ENCODE measurements around the gene BCL11A. TPM values are rescaled to one million over a fixed set of nuclear protein-coding genes. Genes with fewer than 3 reads are reported as not detected.

BCL11A gene
- total RNA-seq, 2 experiments from 2014 or later = not detected

GRCh38 chr2:60413069-60413813 is 140.2 kb downstream of the BCL11A start:
- no peak overlapping the region for H3K4me3 Mint-ChIP-seq
- H3K27ac Mint-ChIP-seq = no peak overlapping the region
- DNase-seq = no peak
- H3K27me3 Mint-ChIP-seq = peaks cover 14% of the 10 kb centered on the region
- CTCF ChIA-PET = no interaction called here
- no peaks in the 10 kb centered on the region for H3K9me3 Mint-ChIP-seq (ENCODE audit: low read depth)
- ATAC-seq = no peak
- H3K4me1 Mint-ChIP-seq = no peaks in the 10 kb centered on the region
- H3K36me3 Mint-ChIP-seq = no peaks in the 10 kb centered on the region

GRCh38 chr2:60412620-60413019 is 140.8 kb downstream of the BCL11A start:
- Mint-ChIP-seq H3K27ac (no peak overlapping the region), H3K27me3 (peaks cover 14% of the 10 kb centered on the region), H3K4me1 (no peaks in the 10 kb centered on the region), H3K9me3 (ENCODE audit: low read depth) (no peaks in the 10 kb centered on the region), H3K36me3 (no peaks in the 10 kb centered on the region), H3K4me3 (no peak overlapping the region)
- no peak for ATAC-seq
- CTCF ChIA-PET = no interaction called here
- DNase-seq = no peak

GRCh38 chr2:60412027-60412426 is 141.4 kb downstream of the BCL11A start:
- no peaks in the 10 kb centered on the region for H3K36me3 Mint-ChIP-seq
- no peaks in the 10 kb centered on the region for H3K4me1 Mint-ChIP-seq
- no peak overlapping the region for H3K27ac Mint-ChIP-seq
- no peaks in the 10 kb centered on the region for H3K9me3 Mint-ChIP-seq (ENCODE audit: low read depth)
- peaks cover 14% of the 10 kb centered on the region for H3K27me3 Mint-ChIP-seq
- ATAC-seq (no peak), DNase-seq (no peak)
- CTCF ChIA-PET = no interaction called here
- H3K4me3 Mint-ChIP-seq = no peak overlapping the region

- H3K9me3 Mint-ChIP-seq (ENCODE audit: low read depth) = no peaks in the 10 kb centered on the region
- H3K4me3 Mint-ChIP-seq = no peak overlapping the region
- no peaks in the 10 kb centered on the region for H3K36me3 Mint-ChIP-seq
- DNase-seq = no peak
- peaks cover 14% of the 10 kb centered on the region for H3K27me3 Mint-ChIP-seq
- H3K27ac Mint-ChIP-seq = no peak overlapping the region
- no peaks in the 10 kb centered on the region for H3K4me1 Mint-ChIP-seq
- no peak for ATAC-seq
- CTCF ChIA-PET = no interaction called here
Measured at GRCh38 chr2:60411295-60411694, 142.2 kb downstream of the BCL11A start.

GRCh38 chr2:60410456-60411146 is 142.9 kb downstream of the BCL11A start:
- ATAC-seq (no peak), DNase-seq (no peak)
- H3K9me3 Mint-ChIP-seq (ENCODE audit: low read depth) = no peaks in the 10 kb centered on the region
- H3K4me3 Mint-ChIP-seq = no peak overlapping the region
- H3K27ac Mint-ChIP-seq = no peak overlapping the region
- H3K36me3 Mint-ChIP-seq = no peaks in the 10 kb centered on the region
- peaks cover 14% of the 10 kb centered on the region for H3K27me3 Mint-ChIP-seq
- no peaks in the 10 kb centered on the region for H3K4me1 Mint-ChIP-seq
- CTCF ChIA-PET = no interaction called here

- no peak overlapping the region for H3K27ac Mint-ChIP-seq
- DNase-seq (no peak), ATAC-seq (no peak)
- H3K4me1 Mint-ChIP-seq = no peaks in the 10 kb centered on the region
- H3K27me3 Mint-ChIP-seq = peaks cover 14% of the 10 kb centered on the region
- no peaks in the 10 kb centered on the region for H3K9me3 Mint-ChIP-seq (ENCODE audit: low read depth)
- no peak overlapping the region for H3K4me3 Mint-ChIP-seq
- CTCF ChIA-PET = no interaction called here
- H3K36me3 Mint-ChIP-seq = no peaks in the 10 kb centered on the region
Measured at GRCh38 chr2:60409531-60409871, 144.0 kb downstream of the BCL11A start.

- Mint-ChIP-seq H3K36me3 (no peaks in the 10 kb centered on the region), H3K27me3 (peaks cover 10% of the 10 kb centered on the region), H3K4me1 (no peaks in the 10 kb centered on the region), H3K9me3 (ENCODE audit: low read depth) (no peaks in the 10 kb centered on the region), H3K4me3 (no peak overlapping the region), H3K27ac (no peak overlapping the region)
- ATAC-seq (no peak), DNase-seq (no peak)
- CTCF ChIA-PET = no interaction called here
Measured at GRCh38 chr2:60408811-60409530, 144.5 kb downstream of the BCL11A start.

- no peak for DNase-seq
- H3K4me1 Mint-ChIP-seq = no peaks in the 10 kb centered on the region
Measured at GRCh38 chr2:60408207-60408606, 145.2 kb downstream of the BCL11A start.

GRCh38 chr2:60407398-60407797 is 146.1 kb downstream of the BCL11A start:
- CTCF ChIA-PET = no interaction called here
- H3K9me3 Mint-ChIP-seq (ENCODE audit: low read depth) = no peaks in the 10 kb centered on the region
- no peaks in the 10 kb centered on the region for H3K36me3 Mint-ChIP-seq
- no peak overlapping the region for H3K27ac Mint-ChIP-seq
- ATAC-seq = no peak
- DNase-seq = no peak
- no peak overlapping the region for H3K4me3 Mint-ChIP-seq
- no peaks in the 10 kb centered on the region for H3K4me1 Mint-ChIP-seq
- H3K27me3 Mint-ChIP-seq = peaks cover 10% of the 10 kb centered on the region

More at GRCh38 chr2:60408207-60408606, 145.2 kb downstream of the BCL11A start:
- H3K9me3 Mint-ChIP-seq (ENCODE audit: low read depth) = no peaks in the 10 kb centered on the region
- H3K27ac Mint-ChIP-seq = no peak overlapping the region
- H3K4me3 Mint-ChIP-seq = no peak overlapping the region
- CTCF ChIA-PET = no interaction called here
- H3K27me3 Mint-ChIP-seq = peaks cover 10% of the 10 kb centered on the region
- no peak for ATAC-seq
- H3K36me3 Mint-ChIP-seq = no peaks in the 10 kb centered on the region

- H3K9me3 Mint-ChIP-seq (ENCODE audit: low read depth) = no peaks in the 10 kb centered on the region
- ATAC-seq (no peak), DNase-seq (no peak)
- no peaks in the 10 kb centered on the region for H3K4me1 Mint-ChIP-seq
- CTCF ChIA-PET = no interaction called here
- H3K27ac Mint-ChIP-seq = no peak overlapping the region
- peaks cover 10% of the 10 kb centered on the region for H3K27me3 Mint-ChIP-seq
- H3K4me3 Mint-ChIP-seq = no peak overlapping the region
- no peaks in the 10 kb centered on the region for H3K36me3 Mint-ChIP-seq
Measured at GRCh38 chr2:60406192-60406591, 147.3 kb downstream of the BCL11A start.

- Mint-ChIP-seq H3K27me3 (peaks cover 12% of the 10 kb centered on the region), H3K36me3 (no peaks in the 10 kb centered on the region), H3K9me3 (ENCODE audit: low read depth) (no peaks in the 10 kb centered on the region), H3K27ac (no peak overlapping the region), H3K4me3 (no peak overlapping the region), H3K4me1 (peaks cover 4% of the 10 kb centered on the region)
- no peak for ATAC-seq
- no peak for DNase-seq
- CTCF ChIA-PET = interaction anchor here (1.2 kb wide), 1 partner anchor 176 kb away, joined by 4 read pairs; no protein-coding TSS in a partner anchor
Measured at GRCh38 chr2:60405271-60405919, 148.1 kb downstream of the BCL11A start.

Measured in activated CD8-positive, alpha-beta memory T cell treated with anti-CD3 and anti-CD28 coated beads, Interleukin-2, amount 10 ng/mL, durations not matched to agents 7 days and 5 days (primary cell).